Activated CD8-positive, alpha-beta memory T cell treated with anti-CD3 and anti-CD28 coated beads for 4 hours (primary cell): ENCODE measurements around the gene NANOS2.
"Not testable (repeated sequence)": the region's sequence is repeated elsewhere in the genome, so short reads cannot be mapped to it uniquely, and the experiment has no call there.

Experiments
- DNase-seq, 2 donors: peaks; one replicate each; pipeline ENCODE4 v3.0.0-alpha.2; 2020; ENCODE audit warnings: low read depth in 2 of 2

Gene NANOS2

DNA sequence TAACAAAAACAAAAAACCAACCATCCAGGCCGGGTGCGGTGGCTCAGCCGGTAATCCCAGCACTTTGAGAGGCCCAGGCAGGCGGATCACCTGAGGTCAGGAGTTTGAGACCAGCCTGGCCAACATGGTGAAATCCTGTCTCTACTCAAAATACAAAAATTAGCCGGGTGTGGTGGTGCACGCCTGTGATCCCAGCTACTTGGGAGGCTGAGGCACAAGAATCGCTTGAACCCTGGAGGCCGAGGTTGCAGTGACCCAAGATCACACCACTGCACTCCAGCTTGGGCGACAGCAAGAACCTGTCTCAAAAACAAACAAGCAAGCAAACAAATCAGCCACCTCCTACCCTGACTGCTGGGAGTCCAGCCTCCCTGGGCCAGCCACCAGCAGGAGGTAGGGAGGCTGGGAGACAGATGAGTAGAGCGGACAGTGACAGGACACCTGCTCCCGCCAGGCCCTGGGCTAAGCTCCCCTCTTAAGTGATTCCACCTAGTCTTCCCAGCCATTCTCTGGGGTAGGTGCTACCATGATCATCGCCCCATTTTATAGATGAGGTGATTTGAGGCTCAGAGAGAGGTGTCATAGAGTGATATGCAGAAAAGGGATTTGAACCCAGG is 18.5 kb downstream of the NANOS2 start:
- DNase-seq, result not testable (repeated sequence)

DNA sequence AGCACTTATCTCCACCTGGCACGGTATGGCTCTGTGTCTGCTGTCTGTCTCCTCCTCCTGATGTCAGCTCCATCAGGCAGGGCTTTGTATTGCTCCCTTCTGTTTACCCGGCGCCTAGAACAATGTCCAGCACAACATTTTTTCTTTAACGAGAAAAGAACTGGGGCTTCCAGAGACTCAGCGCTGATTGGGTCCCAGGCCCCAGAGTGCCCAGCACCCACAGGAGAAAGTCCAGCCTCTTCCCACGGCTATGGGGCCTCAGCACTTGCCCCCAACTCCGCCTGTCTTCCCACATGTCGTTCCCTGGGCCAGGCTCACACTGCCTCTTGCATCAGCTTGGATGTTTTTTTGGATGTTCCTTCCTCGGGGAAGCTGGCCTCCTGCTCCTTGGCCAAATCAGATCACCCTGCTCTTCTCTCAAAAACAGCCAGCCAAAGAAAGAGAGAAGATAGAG is 19.0 kb downstream of the NANOS2 start:
- no peak for DNase-seq

DNA sequence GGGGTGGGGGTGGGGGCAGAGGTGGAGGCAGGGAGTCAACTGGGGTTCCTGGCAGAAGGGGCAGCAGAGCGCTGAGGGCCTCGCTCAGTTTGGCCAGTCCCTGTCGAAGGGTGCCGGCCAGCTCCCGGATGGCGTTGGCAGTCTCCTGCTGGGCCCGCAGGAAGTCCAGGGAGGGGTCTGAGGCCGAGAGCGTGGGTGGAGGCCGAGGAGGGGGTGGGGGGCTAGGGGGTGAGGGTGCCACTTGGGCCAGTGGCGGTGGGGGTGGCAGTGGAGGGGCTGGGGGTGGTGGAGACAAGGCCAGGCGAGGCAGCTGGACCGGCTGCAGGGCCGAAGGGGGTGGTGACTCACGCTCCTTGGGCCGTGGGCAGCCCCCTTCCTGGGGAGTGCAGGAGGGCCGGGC is 23.7 kb downstream of the NANOS2 start:
- no peak for DNase-seq

DNA sequence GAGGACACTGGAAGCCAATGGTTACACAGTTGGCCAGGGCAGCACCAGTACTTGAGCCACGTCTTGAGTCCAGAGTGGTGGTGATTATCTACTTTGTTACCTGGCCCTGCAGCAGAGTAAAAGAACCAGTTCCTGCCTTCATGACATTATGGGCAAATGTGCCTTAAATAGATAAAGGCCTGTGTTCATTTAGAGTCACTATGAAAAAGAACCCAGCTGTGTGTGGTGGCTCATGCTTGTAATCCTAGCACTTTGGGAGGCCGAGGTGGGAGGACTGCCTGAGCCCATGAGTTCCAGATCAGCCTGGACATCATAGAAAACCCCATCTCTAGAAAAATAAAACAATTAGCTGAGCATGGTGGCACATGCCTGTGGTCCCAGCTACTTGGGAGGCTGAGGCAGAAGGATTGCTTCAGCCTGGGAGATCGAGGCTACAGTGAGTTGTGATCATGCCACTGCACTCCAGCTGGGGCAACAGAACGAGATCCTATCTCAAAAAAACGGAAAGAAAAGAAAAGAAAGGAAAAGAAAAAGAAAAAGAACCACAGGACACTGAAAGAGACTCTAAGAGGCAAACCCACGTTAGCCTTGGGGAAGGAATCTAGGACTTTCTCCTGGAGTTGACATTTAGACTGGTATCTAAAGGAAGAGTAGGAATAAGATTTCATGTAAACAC is 25.2 kb downstream of the NANOS2 start:
- no peak for DNase-seq

DNA sequence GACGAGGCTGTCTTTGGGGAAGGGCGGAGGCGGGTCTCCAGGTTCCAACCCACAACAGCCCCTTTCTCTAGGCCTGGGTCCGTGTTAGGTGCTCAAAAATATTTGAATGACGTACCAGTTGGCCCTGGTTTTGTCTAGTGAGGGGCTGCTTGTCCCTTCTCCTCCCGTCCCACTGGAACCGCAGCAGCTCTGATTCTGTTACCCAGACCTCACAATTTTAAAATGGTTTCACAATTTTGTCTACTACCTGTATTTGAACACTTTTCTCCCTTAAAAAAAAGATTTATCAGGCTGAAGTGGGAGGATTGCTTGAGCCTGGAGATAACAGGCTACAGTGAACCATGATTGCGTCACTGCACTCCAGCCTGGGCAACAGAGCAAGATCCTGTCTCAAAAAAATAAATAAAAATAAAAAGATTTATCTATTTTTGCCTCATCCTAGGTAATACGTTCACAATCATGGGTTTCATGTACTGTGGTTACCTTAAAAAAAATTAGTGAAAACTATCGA is 27.3 kb downstream of the NANOS2 start:
- DNase-seq, result no peak

DNA sequence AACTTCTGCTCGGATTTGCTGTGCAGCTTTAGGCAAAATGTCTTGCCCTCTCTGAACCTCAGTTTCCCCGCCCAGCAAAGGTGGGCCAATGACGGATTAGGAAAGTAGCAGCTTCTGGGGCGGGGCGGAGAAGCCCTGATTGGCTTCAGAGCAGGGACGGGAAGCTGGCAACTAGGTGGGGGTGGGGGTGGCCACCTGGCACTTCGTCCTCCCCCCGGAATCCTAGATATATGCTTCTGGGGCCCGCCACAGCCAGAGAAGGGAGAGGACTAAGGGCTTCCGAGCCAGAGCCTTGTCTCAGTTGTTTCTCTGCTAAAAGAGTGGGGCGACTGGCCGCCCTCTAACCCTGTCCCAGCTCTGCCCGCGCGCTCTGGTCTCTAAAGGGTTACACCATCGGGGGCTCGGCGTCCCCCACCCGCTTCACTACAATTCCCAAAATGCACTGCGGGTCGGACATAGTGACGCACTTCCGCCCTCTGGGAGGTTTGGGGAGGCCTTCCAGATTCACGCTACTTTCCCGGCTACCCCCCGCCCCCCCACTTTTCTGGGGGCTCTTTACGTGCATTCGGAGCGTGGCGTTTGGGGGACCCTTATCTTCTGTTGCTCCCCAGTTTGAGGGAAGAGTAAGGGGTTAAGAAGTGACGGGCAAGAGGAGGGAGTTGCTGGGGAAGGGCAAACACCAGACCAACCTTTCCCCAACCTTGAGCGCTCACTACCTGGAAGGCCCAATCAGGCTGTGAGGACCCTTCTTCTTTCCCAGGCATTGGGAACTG is 28.0 kb downstream of the NANOS2 start:
- DNase-seq, result peak; percentile 75 to 80

DNA sequence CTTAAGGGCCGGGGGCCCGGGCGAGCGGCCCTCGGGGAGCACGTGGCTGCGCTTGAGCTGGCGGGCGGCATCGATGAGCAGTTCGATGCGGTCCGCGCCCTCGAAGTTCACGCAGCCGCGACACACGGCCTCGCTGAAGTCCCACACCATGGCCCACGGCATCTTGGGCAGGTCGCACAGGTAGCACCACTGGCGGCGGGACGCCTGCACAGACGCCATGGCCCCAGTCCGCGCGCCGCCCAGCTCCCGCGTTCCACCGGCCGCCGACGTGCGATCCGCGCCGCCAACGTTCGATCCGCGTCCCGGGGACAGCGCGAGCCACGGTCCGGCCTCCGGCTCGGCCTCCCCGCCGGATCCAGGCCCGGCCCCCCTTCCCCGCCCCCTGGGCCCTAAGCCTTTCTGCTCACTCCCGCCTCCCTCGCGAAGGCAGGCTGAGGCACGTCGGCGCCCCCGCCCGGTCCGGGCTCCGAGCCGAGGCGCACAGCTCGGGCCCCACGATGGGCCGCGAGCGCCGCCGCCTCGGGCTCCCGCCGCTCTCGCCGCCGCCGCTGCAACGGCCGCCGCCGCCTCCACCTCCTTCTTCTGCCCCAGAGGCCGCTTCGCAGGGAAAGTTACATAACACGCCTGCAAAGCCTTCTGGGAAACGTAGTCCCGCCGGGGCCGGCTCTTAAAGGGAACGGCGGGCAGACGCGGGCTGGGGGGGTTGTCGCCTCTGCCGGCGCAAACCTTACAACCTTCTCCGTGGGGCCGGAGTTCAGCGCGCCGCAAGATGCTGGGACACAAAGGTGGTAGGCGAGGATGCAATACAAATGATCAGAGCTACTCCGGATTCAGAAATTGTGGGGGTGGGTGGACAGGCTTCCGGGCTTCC is 28.8 kb downstream of the NANOS2 start, which contains the start of gene IRF2BP1:
Gene IRF2BP1 (minus strand): TSS at position 586 of the 871 bp plus-strand sequence. CDS start 367 bp downstream, at position 219.
- DNase-seq, result peak; percentile 71 to 76

DNA sequence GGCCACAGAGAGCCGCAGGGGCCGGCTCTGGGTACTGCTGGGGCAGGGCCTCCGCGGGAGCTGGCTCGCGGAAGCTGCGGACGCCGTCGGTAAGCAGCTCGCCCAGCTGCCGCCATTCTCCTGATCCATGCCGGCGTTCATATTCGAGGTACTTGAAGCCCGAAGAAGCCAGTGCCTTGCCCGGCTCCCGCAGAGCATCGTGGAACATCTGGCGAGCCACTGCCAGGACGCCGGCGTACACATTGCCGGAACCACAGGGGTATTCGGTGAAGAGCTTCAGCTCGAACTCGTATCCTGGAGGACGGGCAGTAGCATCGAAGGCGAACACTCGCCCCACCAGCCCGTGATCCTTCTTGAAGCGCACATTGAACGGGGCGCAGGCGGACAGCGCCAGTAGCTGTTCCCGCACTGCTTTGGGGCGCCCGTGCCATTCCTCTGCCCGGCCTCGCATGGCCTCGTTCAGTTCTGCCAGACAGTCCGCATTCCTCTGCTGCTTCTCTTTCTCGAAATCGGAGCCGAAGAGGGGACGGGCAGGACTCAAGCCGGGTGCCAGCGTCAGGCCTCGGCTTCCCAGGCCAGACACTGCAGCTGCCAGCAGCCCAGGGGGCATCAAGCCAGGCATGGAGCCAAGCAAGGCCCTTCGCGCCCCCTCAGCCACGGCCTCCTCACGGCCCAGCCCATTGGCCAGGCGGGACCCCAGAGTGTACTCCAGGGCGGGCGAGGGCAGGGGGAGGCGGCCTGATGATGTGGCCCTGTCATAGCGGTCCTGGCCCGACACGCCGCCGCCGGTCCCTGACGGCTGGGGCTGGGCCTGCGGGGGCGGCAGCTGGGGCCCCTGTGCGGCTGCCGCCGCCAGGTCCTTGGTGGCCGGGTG is 29.7 kb downstream of the NANOS2 start:
- DNase-seq, result no peak

DNA sequence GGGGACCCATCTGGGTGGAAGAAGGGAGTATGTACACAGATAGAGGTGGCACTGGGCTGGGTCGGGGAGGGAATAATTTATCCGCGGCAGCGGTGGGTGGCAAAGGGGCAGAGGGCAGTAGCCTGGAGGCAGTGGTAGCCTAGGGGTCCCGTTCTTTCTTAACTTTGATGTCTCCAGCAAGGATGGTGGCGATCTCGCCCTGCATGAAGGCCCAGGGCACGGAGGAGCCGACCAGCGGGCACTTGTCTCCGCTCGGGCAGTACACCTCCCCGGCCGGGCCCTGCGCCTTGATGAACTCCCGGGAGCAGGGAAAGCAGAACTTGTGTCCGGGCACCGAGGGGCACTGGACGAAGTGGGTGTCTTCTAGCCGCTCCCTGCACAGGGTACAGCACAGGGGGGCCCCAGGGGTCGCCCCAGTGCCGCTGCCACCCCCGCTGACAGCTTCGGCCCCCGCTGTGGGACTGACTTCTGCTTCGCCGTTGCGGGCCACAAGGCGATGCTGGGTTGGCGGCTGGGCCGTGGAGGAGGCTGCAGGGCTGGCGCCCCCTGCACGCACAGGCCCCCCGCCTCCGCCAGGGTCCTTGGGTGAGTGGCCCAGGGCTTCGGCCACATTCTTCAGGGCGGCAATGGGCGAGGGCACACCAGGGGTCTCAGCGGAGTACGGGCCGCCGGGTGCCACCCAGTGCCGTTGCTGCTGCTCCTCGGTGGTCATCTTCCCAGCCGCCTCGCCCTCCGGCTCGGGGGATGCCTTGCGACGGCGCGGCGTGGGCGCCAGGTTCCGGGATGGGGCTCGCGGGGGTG is 30.5 kb downstream of the NANOS2 start:
- no peak for DNase-seq

DNA sequence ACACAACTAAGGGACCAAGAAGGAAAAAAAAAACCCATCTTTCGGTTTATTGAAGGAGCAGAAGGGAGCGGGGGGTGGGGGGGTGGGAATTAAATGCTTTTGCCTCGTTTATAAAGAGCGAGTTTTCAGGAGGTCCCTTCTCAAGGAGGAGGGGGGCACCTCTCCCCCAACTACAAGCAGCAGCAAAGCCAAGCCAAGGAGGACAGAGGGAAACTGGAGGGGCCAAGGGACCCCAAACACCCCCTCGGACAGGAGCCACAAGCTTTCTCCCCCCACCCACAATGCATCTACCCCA is 31.0 kb downstream of the NANOS2 start:
- DNase-seq, result no peak

DNA sequence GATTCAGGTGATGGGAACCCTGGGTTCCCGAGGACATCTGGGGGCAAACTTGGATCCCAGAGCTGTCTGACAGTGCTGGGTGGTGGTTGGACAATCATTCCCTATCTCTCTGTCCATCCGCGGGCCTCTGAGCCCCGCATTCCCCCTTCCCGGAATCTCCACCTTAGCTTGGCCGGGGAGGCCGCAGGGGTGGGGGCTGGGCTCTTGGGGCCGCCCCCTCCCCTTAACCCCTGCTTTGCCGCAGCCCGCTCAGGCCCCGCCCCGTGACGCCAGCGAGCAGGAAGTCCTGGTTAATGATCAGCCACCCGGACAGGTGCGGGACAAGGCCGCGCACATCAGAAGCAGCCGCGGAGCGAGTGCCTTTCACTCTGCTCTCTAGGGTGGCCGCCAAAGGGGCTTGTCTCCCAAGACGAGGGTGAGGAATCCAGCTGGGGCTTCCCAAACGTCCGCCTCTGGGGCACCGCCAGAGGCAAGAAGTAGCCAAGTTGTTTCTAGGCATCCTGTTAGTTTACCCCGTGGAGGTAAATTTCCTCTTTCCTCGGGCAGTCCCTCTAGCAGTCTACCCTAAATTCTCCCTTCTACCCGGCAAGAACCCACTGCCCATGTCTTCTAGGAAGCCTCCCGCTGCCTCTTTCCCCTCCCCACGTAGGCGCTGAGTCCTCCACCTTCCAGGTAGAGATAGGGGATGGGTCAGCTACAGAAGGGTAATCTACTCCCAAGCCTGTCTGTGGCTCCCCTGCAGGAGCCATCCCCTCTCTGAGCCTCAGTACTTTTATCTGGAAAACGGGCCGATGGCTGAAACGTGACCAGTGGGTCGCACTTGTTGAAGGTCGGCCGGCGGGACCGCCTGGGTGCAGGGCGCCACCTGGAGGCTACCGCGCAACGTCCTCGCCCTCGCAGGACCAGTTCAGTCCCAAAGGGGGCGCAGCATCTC is 31.7 kb downstream of the NANOS2 start:
- peak; percentile 62 to 66 for DNase-seq

DNA sequence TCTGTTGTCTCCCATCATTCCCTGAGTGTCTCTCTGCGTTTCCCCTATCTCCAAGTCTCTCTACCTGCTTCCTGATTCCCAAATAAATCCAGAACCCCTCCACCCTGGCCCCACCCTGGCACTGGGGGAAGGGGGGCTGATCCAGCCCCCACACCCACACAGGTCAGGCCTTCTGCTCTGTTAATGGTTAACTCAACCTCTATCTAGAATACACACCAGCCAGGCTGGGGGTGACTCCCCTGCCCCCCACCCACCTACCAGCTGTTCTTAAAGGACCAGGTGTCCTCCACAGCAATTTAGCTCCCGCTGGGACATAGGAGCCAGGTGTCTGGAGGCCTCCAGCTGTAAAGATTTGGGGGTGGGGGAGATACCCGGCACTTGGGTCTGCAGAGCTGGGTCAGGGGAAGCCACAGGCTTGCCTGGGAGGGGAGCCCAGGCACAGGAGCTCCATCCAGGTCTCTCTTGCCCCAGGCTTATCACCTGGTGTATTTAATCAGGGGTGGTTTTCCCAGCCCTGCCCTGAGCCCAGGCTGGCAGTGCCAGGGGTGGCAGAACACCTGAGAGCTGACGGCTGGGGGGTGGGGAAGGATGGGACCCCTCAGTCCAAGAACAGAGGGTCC is 32.6 kb downstream of the NANOS2 start:
- DNase-seq, result no peak

DNA sequence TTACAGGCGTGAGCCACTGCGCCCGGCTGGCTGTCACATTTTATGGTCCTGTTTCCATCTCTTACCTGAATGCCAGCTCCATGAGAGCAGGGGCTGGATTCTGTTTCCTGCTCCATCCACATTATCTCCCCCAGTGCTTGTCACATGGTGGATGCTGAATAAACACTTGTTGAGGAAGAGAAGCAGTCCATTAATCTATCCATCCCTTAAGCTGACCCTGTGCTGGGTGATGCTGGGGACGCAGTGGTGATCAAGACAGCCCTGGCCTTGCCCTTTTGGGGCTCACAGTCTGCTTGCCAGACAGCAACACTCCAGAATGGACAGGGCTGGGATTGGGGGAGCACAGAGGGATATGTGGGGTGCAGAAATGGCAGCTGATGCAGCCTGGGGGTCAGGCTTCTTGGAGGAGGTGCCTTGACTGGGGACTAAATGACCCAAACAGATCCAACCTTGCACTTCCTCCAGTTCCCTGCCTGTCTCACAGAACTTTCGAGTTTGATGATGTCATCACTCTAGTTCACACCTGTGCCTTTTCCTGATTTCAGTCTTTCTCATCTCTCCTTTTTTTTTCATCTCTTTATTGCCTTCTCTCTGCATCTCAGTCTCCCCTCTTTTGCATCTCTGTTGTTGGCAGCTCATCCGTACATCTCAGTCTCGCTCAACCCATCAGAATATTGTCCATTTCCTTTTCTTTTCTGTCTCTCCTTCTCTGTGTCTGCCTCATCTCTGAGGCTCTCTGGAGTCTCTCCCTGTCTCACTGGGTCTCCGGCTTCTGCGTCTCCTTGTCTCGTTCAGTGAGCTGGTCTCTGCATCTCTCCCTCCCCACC is 33.3 kb downstream of the NANOS2 start:
- DNase-seq, result no peak

DNA sequence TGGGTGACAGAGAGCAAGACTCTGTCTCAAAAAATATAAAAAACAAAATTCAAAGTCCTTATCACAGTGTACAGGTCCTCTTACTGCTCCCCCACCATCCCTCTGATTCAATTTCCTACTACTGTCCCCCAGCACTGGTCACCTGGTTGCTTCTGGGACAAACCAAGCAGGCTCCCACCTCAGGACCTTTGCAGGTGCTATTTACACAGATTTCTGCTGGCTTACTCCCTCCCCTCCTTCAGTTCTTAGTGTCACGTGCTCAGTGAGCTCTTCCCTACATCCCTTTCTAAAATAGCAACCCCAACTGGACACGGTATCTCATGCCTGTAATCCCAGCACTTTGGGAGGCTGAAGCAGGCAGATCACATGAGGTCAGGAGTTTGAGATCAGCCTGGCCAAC is 34.6 kb downstream of the NANOS2 start:
- no peak for DNase-seq

DNA sequence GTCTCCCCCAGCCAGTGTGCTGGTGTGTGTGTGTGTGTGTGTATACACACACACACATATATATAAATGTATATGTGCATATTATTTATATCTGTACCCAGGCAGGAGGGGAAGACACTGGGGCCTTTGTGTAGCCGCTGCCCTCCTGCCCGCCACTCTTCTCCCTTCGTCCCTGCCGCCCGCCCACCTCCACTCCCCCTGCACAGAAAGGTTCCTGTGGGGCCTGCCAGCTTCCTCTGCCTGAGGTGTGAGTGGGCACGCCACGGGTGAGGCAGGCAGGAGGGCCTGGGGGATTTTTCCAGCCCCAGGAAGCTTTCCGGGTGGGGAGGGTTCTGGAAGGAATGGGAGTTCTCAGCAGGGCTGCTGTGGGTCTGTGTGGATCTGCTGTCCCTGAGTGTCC is 35.5 kb downstream of the NANOS2 start:
- DNase-seq, result no peak

DNA sequence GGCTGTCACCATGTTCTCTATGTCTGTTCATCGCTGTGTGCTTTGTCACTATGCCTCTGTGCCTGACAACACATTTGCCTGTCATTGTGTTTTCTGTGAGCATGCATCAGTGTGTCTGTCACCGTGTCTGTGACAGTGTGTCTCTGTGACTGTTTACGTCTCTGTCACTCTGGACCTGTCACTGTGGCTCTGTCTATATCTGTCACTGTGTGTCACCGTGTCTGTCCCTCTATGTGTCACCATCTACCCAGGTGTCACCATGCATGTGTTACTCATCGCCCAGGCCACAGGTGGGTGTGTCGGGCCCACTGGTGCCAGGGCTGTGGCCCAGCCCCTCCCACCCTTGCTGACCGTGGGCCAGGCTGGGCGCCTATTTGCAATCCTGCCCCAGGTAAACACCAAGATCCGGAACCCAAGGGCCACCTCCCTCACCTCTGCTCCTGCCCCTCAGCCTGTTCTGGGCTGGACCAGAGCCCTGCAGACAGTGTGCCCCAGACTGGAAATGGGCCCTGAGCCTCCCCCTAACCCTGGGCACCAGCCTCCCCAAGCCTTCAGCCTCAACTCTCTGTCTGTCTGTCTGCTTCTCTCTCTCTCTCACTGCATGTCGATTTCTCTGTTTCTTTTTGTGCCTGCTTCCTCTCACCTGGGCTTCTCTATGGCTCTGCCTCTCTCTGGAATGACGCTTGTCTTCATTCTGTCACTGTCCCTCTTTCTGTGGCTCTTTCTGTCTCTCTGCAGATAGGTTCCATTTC is 36.4 kb downstream of the NANOS2 start:
- DNase-seq, result no peak
